ENCODE data around the gene WWOX. TPM values are rescaled to one million over a fixed set of nuclear protein-coding genes. Genes with fewer than 3 reads are reported as not detected.
A peak's percentile ranks its signal among the peaks of the same experiment; 100 is the strongest.

Gene WWOX
- total RNA-seq, 1 experiment from 2014 or later: 15.6 TPM

DNA sequence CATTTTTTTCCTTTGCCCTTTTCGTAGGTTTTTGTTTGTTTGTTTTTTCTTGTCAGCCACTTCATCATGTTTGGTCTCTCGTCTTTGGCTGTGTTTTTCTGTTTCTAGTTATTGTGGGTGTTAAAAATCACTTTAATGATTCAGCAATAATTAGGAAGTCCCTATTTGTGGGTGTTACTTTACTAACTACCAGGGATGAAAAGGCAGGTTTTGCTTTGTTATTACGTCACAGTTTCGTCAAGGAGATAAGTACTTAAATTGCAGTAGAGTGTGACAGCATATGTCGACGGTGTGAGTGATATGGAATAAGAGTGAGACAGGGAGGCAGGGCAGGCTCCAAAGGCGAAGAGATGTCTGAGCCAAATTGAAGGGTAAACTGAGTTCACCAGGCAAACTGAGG, 479.6 kb downstream of the WWOX start:
- Mint-ChIP-seq H3K36me3 (ENCODE audit: insufficient read depth in 1 of 3, low read depth in 3 of 3) (no peaks in the 10 kb centered on the region), H3K4me1 (peaks cover 17% of the 10 kb centered on the region in 2 experiments), H3K4me3 (no peak overlapping the region), H3K27me3 (ENCODE audit: low read depth) (no peaks in the 10 kb centered on the region), H3K9me3 (no peaks in the 10 kb centered on the region), H3K27ac (peak overlapping the region in 1 of 3 experiments; percentile 8; a peak in 2 of 7 replicates)
- Histone ChIP-seq H2BK5ac (ENCODE audit: insufficient read length, low read length) (no peak overlapping the region), H3K79me1 (ENCODE audit: insufficient read depth, low read depth, low read length, poor library complexity, severe bottlenecking) (no peaks in the 10 kb centered on the region), H3T11ph (ENCODE audit: low read length) (no peak overlapping the region), H3K27ac (ENCODE audit: insufficient read length, low read depth, low read length) (no peak overlapping the region), H2AK5ac (ENCODE audit: insufficient read length, low read length) (no peak overlapping the region), H3K23me2 (ENCODE audit: insufficient read length, low read depth, low read length, poor library complexity, severe bottlenecking) (no peaks in the 10 kb centered on the region), H3K18ac (ENCODE audit: insufficient read length, low read depth, low read length) (peak overlapping the region; percentile 46), H3K56ac (ENCODE audit: insufficient read length, low read depth, low read length) (no peak overlapping the region), H3K9ac (ENCODE audit: extremely low read depth, insufficient read length, low read length) (no peak overlapping the region), H2BK20ac (ENCODE audit: low read depth, low read length, poor library complexity, severe bottlenecking) (no peak overlapping the region), H2BK12ac (ENCODE audit: insufficient read length, low read depth, low read length) (no peak overlapping the region), H3K9me3 (ENCODE audit: control insufficient read depth, low read depth, low read length) (no peaks in the 10 kb centered on the region), H4K8ac (replicated peaks; ENCODE audit: insufficient read length, low read depth, low read length) (no peak overlapping the region), H2BK15ac (ENCODE audit: low read depth, low read length) (no peak overlapping the region), H3K4me2 (ENCODE audit: insufficient read depth, insufficient read length, low read length) (no peak overlapping the region), H3K4me1 (ENCODE audit: insufficient read depth, low read length) (no peaks in the 10 kb centered on the region), H4K20me1 (ENCODE audit: control insufficient read depth, insufficient read depth, insufficient read length) (no peaks in the 10 kb centered on the region), H2AFZ (ENCODE audit: low read length) (no peak overlapping the region), H3K27me3 (ENCODE audit: insufficient read depth, low read length) (no peaks in the 10 kb centered on the region), H3K23ac (ENCODE audit: insufficient read length, low read depth, low read length) (no peak overlapping the region), H3K4ac (ENCODE audit: low read depth, low read length) (no peak overlapping the region), H3K79me2 (ENCODE audit: insufficient read depth, low read length) (no peaks in the 10 kb centered on the region), H4K5ac (ENCODE audit: insufficient read length, low read depth, low read length) (no peak overlapping the region), H2BK120ac (ENCODE audit: low read depth, low read length, poor library complexity, severe bottlenecking) (no peak overlapping the region), H3K14ac (ENCODE audit: insufficient read depth, low read length) (no peak overlapping the region), H4K91ac (ENCODE audit: insufficient read length, low read depth, low read length) (no peak overlapping the region)
- TF ChIP-seq CTCF (conservative IDR thresholded peaks at IDR 0.05): no peak
- no peak for DNase-seq
- no CpG with 5 or more reads among the region's 7 CpGs for WGBS (ENCODE audit: extremely low coverage, insufficient read length, low lambda C conversion rate)
